Gastroesophageal sphincter (tissue), 4 donors: ENCODE results near the gene MYO18B. TPM values are rescaled to one million over a fixed set of nuclear protein-coding genes. Genes with fewer than 3 reads are reported as not detected.
"Not testable (repeated sequence)": the region's sequence is repeated elsewhere in the genome, so short reads cannot be mapped to it uniquely, and the experiment has no call there.

Experiments
- ATAC-seq: fragments of 150-250 bp; one replicate; pipeline ENCODE4 v1.9.1; 2016; ENCODE audit warnings: mild to moderate bottlenecking, moderate library complexity
- H3K27ac ChIP-seq, 4 donors: fragments of 200-600 bp; sonication (generic) in 3 of 4; 1 replicate in 3 of 4; 2 replicates in 1 of 4; pipeline ENCODE4 v1.5.1; 2016 to 2019
- H3K27me3 ChIP-seq: fragments of 200-600 bp; sonication (generic); one replicate; pipeline ENCODE4 v1.5.1; 2019
- H3K36me3 ChIP-seq, 2 donors: fragments of 200-600 bp; sonication (generic); one replicate each; pipeline ENCODE4 v1.5.1; 2019; ENCODE audit warnings: control low read depth in 1 of 2
- H3K4me1 ChIP-seq, 3 donors: fragments of 200-600 bp; sonication (generic); 1 replicate in 2 of 3; 2 replicates in 1 of 3; pipeline ENCODE4 v1.5.1; 2016 to 2019; ENCODE audit warnings: control low read depth in 2 of 3
- H3K4me3 ChIP-seq, 2 donors: fragments of 200-600 bp; sonication (generic); one replicate each; pipeline ENCODE4 v1.5.1; 2019; ENCODE audit warnings: mild to moderate bottlenecking in 1 of 2, moderate library complexity in 1 of 2
- H3K9me3 ChIP-seq, 3 donors: fragments of 200-600 bp; sonication (generic); one replicate each; pipeline ENCODE4 v1.5.1; 2017 to 2019; ENCODE audit warnings: control low read depth in 2 of 3
- EP300 ChIP-seq: sonication (generic); formaldehyde crosslinking; IDR thresholded peaks from one replicate; pipeline ENCODE4 v1.6.1; 2017; ENCODE audit warnings: antibody characterized with exemption, mild to moderate bottlenecking
- POLR2A ChIP-seq, 2 donors: fragments of 450-650 bp; IDR thresholded peaks; one replicate each; pipeline ENCODE4 v1.6.1; 2017; ENCODE audit warnings: antibody characterized with exemption in 2 of 2, mild to moderate bottlenecking in 2 of 2, moderate library complexity in 1 of 2
- POLR2AphosphoS5 ChIP-seq: sonication (generic); formaldehyde crosslinking; IDR thresholded peaks from one replicate; pipeline ENCODE4 v1.6.1; 2017; ENCODE audit warnings: antibody characterized with exemption
- WGBS, 2 donors: methylation state at CpG; one replicate each; pipeline ENCODE4 v1.1.5; 2018; ENCODE audit warnings: low coverage in 1 of 2; 5-methylcytosine and 5-hydroxymethylcytosine counted together
- total RNA-seq, 4 donors: library from RNA; depleted of rRNA; stranded (reverse); fragments of >200 nt; gene quantifications; one replicate each; pipeline ENCODE4 v1.1.0, GENCODE V29; 2016
- TF ChIP-seq, protein P1 (sequence below), 4 experiments: fragments of 200-600 bp in 2 of 4; fragments of 450-650 bp in 2 of 4; sonication (generic) in 1 of 4; IDR thresholded peaks; one replicate each; pipeline ENCODE4 v1.5.1; 2017 to 2019; ENCODE audit warnings: antibody characterized with exemption in 4 of 4, mild to moderate bottlenecking in 2 of 4, moderate library complexity in 2 of 4

Gene MYO18B
- total RNA-seq, 4 donors from 2014 or later = 0.19 to 6.9 (median 1.4) TPM; not detected in 1

DNA sequence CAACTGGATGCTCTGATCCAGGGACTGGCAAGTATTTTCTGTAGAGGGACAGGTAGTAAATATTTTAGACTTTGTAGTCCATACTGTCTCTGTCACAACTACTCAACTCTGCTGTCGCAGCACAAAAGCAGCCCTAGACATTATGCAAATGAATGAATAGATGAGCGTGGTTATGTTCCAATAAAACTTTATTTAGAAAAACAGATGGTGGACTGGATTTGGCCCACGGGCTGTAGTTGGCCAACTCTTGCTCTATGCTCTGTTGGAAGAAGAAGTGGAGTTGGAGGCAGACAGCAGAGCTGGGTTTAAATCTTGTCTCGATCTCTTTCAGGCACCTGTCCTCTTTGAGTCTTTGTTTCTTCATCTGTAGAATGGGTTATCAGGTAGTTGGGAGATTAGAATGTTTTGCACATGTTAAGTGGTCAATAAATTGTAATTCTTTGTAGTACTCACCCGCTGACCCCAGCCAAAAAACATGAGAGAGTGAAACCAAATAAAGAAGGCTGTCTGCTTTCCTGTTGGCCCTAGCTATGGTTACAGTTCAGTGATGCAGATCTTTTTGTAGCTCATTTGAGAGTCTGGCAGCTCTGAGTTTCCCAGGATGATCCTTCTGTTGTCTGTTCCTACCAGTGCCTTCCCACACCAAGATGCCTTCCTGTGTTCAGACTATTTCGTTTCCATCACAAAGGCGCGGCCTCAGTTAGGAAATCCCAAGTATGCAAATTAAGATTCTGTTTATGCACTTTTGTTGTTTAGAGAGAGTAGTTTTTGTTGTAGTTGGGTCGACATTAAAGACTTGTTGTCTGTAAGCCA lies 229.2 kb downstream of the MYO18B start:
- H3K36me3 ChIP-seq = no peaks in the 10 kb centered on the region
- peaks cover 61% of the 10 kb centered on the region for H3K27me3 ChIP-seq
- no peak for ATAC-seq
- TF ChIP-seq, protein P1, sequence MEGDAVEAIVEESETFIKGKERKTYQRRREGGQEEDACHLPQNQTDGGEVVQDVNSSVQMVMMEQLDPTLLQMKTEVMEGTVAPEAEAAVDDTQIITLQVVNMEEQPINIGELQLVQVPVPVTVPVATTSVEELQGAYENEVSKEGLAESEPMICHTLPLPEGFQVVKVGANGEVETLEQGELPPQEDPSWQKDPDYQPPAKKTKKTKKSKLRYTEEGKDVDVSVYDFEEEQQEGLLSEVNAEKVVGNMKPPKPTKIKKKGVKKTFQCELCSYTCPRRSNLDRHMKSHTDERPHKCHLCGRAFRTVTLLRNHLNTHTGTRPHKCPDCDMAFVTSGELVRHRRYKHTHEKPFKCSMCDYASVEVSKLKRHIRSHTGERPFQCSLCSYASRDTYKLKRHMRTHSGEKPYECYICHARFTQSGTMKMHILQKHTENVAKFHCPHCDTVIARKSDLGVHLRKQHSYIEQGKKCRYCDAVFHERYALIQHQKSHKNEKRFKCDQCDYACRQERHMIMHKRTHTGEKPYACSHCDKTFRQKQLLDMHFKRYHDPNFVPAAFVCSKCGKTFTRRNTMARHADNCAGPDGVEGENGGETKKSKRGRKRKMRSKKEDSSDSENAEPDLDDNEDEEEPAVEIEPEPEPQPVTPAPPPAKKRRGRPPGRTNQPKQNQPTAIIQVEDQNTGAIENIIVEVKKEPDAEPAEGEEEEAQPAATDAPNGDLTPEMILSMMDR (IDR thresholded peaks at IDR 0.05) = no peak
- no peak for TF ChIP-seq EP300
- TF ChIP-seq POLR2AphosphoS5 = no peak
- TF ChIP-seq POLR2A (IDR thresholded peaks at IDR 0.05) = no peak
- no peaks in the 10 kb centered on the region for H3K9me3 ChIP-seq
- H3K4me3 ChIP-seq = no peak overlapping the region
- H3K4me1 ChIP-seq = no peaks in the 10 kb centered on the region
- WGBS, 2 donors = 50 to 51% methylated on average over 8 to 9 of the region's 9 CpGs
- no peak overlapping the region for H3K27ac ChIP-seq

DNA sequence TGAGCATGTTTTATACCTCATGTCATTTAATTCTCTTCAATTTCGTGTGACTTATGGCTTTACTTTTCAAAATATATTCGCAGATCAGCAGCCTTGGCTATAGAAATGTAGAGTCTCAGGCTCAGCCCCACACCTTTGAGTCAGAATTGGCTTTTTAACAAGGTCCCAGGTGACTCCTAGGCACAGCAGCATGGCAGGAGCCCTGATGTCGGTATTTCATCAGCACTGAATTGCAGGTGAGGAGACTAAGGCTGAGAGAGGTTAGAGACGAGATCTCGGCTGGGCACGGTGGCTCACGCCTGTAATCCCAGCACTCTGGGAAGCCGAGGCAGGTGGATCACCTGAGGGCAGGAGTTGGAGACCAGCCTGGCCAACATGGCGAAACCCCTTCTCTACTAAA lies 230.4 kb downstream of the MYO18B start:
- Histone ChIP-seq H3K27me3 (peaks cover 67% of the 10 kb centered on the region), H3K36me3 (no peaks in the 10 kb centered on the region), H3K4me3 (no peak overlapping the region), H3K9me3 (no peaks in the 10 kb centered on the region), H3K4me1 (no peaks in the 10 kb centered on the region), H3K27ac (no peak overlapping the region)
- 69 to 79% methylated on average over 7 to 8 of the region's 9 CpGs for WGBS, 2 donors
- no peak for ATAC-seq
- no peak for TF ChIP-seq POLR2AphosphoS5
- TF ChIP-seq, protein P1 (IDR thresholded peaks at IDR 0.05) = no peak
- TF ChIP-seq POLR2A (IDR thresholded peaks at IDR 0.05) = no peak
- no peak for TF ChIP-seq EP300

DNA sequence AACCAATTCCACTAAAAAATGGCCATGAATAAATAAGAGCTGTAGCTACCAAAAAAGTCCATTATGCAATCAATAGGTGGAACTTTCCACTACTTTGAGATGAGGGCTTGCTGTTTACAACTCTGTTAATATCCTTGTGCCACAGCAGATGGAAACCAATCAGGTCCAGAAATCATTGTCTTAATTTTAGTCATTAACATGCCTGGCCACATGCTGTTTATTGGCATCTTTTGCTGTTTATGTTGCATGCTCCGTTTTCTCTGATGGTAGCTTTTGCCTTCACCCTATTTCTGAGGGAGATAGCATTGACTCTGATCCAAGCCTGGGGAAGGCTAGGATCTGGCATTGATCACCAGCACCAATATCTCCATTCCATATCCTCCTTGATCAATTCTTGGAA lies 234.4 kb downstream of the MYO18B start:
- Histone ChIP-seq H3K36me3 (no peaks in the 10 kb centered on the region), H3K27me3 (peaks cover 43% of the 10 kb centered on the region), H3K4me3 (no peak overlapping the region), H3K27ac (no peak overlapping the region), H3K4me1 (no peaks in the 10 kb centered on the region), H3K9me3 (no peaks in the 10 kb centered on the region)
- TF ChIP-seq, protein P1 (IDR thresholded peaks at IDR 0.05) = no peak
- TF ChIP-seq POLR2AphosphoS5 (no peak), POLR2A (IDR thresholded peaks at IDR 0.05) (no peak), EP300 (no peak)
- ATAC-seq = no peak
- WGBS, 2 donors = 70 to 80% methylated on average over 1 of the region's 1 CpG

- H3K4me1 ChIP-seq = no peaks in the 10 kb centered on the region
- 55 to 70% methylated on average over 2 of the region's 3 CpGs for WGBS, 2 donors
- TF ChIP-seq POLR2A (IDR thresholded peaks at IDR 0.05) = no peak
- H3K36me3 ChIP-seq = no peaks in the 10 kb centered on the region
- no peak for ATAC-seq
- no peak overlapping the region for H3K27ac ChIP-seq
- no peak overlapping the region for H3K4me3 ChIP-seq
- peaks cover 49% of the 10 kb centered on the region for H3K27me3 ChIP-seq
- peaks cover 0 to 12% (median 0%) of the 10 kb centered on the region in 3 donors for H3K9me3 ChIP-seq
Measured at GRCh38 chr22:25979968-25980367, 238.0 kb downstream of the MYO18B start.

GRCh38 chr22:25984911-25985310 lies 242.9 kb downstream of the MYO18B start:
- Histone ChIP-seq H3K9me3 (peaks cover 0 to 12% (median 0%) of the 10 kb centered on the region in 3 donors), H3K27me3 (peaks cover 81% of the 10 kb centered on the region)
- not testable (repeated sequence) for H3K4me1 ChIP-seq, H3K36me3 ChIP-seq, ATAC-seq, H3K4me3 ChIP-seq, H3K27ac ChIP-seq
- 92 to 100% methylated on average over 1 of the region's 1 CpG for WGBS, 2 donors

DNA sequence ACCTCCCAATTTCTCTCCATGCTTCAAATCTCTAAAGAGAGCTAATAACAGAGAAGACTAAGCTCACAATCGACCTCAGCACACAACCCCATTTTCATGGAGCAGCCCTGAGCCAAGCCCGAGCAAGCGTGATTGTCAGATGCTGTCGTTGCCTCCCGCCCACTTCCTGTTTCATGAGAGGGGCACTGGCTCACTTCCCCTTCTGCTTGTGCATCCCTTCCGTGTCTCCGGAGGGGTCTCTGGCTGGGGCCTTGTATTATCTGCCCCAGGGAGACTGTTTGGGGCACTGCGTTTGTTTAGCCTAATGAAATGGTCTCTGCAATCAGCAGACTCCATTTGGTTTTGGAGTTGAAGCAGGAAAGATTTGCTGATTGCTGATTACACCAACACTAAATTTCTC lies 246.0 kb downstream of the MYO18B start:
- WGBS, 2 donors = 28 to 31% methylated on average over 4 to 6 of the region's 8 CpGs
- TF ChIP-seq EP300 (no peak), POLR2A (IDR thresholded peaks at IDR 0.05) (no peak), POLR2AphosphoS5 (no peak)
- TF ChIP-seq, protein P1 (IDR thresholded peaks at IDR 0.05) = no peak
- peaks cover 65% of the 10 kb centered on the region for H3K27me3 ChIP-seq

More for the DNA sequence above, 246.0 kb downstream of the MYO18B start:
- Histone ChIP-seq H3K9me3 (no peaks in the 10 kb centered on the region), H3K4me1 (no peaks in the 10 kb centered on the region), H3K4me3 (no peak overlapping the region), H3K36me3 (no peaks in the 10 kb centered on the region), H3K27ac (no peak overlapping the region)
- no peak for ATAC-seq
